ENCODE data around the gene TNIP1.

- no peak for TF ChIP-seq POLR2A (IDR thresholded peaks at IDR 0.05)
- TF ChIP-seq, protein P1, sequence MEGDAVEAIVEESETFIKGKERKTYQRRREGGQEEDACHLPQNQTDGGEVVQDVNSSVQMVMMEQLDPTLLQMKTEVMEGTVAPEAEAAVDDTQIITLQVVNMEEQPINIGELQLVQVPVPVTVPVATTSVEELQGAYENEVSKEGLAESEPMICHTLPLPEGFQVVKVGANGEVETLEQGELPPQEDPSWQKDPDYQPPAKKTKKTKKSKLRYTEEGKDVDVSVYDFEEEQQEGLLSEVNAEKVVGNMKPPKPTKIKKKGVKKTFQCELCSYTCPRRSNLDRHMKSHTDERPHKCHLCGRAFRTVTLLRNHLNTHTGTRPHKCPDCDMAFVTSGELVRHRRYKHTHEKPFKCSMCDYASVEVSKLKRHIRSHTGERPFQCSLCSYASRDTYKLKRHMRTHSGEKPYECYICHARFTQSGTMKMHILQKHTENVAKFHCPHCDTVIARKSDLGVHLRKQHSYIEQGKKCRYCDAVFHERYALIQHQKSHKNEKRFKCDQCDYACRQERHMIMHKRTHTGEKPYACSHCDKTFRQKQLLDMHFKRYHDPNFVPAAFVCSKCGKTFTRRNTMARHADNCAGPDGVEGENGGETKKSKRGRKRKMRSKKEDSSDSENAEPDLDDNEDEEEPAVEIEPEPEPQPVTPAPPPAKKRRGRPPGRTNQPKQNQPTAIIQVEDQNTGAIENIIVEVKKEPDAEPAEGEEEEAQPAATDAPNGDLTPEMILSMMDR (IDR thresholded peaks at IDR 0.05), result no peak
Measured at GRCh38 chr5:151066920-151067319, 13.9 kb downstream of the TNIP1 start.

Measured in sigmoid colon (tissue), 3 donors.